DMS114 treated with DMSO at 0.1 percent for 48 hours (cell line): ENCODE data around the gene IGSF22.
A peak's percentile ranks its signal among the peaks of the same experiment; 100 is the strongest.

Source experiments
- DNase-seq: peaks from one replicate; lab custom pipeline; 2025; ENCODE audit not compliant: unreplicated experiment; lab: John Stamatoyannopoulos, UW

IGSF22 gene

GRCh38 chr11:18714443-18714780 is 11.6 kb downstream of the IGSF22 start:
- DNase-seq, result no peak

DNA sequence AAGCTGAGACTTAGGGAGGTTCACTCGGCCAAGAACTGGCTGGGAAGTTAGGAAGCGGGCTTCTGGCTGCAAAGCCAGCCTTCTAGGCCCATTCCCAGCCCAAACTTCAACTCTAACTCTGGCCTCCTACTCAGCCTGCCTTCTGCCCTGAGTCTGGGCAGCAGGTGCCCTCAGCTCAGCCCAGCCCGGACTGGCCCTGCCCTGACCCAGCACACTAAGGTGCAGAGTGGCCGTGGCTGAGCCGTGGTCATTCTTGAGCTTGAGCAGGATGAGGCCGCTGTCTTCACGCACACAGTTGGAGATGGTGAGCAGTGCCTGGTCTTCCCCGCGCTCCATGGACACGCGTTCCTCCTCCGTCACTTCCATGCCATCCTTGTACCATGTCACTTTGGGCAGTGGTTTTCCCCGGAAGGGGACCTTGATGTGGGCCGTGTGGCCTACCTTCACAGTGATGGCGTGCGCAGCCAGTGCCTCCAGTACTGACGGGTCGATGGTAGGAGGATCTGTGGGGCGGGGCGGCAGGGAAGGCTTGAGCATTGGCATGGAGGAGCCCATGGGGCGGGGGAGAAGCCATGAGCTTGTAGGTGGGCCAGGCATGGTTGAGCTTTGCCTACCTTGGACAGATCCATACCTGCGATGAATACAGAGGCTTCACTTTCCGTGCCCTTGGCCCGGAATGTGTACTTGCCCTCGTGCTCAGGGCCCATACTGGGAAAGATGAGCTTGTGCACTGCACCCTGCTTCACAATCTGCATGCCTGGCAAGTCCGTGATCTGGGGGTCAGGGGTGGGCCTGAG is 12.1 kb downstream of the IGSF22 start:
- DNase-seq, result no peak

DNA sequence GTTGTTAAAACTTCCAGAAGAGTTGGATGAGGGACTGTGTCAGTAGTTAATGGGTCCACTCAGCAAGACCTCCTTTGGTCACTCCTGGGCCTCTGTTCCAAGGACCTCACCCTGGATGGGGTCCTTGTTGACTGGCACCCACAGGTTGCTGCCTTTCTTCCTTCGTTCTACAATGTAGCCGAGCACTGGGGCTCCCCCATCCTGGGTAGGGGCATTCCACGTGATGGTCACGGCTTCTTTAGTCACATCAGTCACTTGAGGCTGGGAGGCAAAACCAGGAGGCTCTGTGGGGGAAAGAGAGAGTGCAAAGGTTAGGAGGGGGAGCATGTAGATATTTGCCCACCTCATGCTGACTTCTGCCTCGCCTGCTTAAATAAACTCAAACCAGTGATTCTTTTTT is 15.4 kb downstream of the IGSF22 start:
- DNase-seq, result no peak

DNA sequence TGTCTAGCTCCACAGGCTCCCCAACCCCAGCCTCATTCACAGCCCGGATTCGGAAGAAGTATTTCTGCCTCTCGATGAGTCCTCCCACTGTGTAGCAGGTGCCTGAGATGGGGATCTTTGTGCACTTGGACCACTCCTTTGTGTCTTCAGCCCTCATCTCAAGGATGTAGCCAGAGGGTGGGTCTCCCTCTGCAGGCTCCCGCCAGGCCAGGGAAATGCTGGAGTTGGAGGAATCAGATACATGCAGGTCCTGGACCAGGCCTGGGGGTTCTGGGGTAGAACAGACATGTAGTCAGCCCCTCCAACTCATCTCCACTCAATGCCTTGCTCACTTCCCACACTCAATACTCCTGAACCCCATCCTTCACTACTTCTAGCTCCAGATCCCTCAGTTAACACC is 16.6 kb downstream of the IGSF22 start:
- DNase-seq, result no peak

DNA sequence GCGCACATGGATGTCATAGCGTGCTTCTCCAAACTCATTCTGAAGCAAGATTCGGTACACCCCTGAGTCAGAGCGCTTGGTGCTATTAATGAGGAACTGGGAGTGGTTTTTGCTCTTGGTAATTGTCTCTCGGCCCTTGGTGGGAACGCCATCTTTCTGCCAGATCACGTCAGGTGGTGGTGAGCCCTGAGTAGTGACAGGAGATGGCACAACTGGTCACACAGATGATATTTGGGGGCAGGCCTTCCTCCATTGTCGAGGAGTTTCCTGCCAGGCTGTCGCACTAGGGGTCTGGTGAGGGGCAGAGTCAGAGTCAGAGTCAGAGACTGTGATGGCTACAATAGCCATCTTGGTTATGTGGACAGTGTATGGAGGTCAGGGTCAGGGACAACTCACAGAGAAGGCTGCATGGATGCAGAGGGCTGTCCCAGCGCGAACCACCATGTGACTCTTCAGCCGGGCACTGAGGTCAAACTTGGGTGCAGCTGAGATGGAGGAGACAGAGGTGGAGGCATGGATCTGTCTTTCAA is 18.1 kb downstream of the IGSF22 start:
- no peak for DNase-seq

GRCh38 chr11:18706330-18707243 is 19.4 kb downstream of the IGSF22 start:
- DNase-seq, result no peak

GRCh38 chr11:18705651-18706281 is 20.2 kb downstream of the IGSF22 start:
- no peak for DNase-seq

GRCh38 chr11:18704698-18705097 is 21.3 kb downstream of the IGSF22 start:
- DNase-seq, result no peak

DNA sequence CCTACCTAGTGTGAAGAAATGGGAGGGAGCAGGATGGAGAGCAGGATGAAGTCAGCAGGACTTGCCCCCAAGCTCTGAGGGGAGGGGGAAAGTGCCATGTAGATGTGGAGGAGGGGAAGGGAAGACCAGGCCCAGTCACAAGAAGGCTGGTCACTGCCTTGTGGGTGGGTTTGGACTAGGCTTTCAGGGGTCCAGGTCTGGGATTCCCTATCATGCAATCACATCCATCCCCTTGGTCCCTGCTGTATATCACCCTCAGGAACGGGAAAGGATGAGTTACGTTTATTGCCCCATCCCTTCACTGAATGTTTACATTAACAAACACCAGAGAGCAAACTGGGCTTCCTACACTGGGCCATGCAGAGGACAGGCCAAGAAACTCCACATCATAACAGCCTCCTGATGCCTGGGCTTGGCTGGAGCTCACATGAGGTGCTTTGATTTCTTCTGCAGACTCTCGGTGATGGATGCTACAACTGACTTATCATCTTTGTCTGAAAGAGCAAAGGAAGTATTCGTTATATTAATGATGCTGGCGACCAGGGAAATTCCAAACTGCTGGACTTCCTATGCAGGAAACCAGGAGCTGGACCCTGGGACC is 21.8 kb downstream of the IGSF22 start:
- no peak for DNase-seq

DNA sequence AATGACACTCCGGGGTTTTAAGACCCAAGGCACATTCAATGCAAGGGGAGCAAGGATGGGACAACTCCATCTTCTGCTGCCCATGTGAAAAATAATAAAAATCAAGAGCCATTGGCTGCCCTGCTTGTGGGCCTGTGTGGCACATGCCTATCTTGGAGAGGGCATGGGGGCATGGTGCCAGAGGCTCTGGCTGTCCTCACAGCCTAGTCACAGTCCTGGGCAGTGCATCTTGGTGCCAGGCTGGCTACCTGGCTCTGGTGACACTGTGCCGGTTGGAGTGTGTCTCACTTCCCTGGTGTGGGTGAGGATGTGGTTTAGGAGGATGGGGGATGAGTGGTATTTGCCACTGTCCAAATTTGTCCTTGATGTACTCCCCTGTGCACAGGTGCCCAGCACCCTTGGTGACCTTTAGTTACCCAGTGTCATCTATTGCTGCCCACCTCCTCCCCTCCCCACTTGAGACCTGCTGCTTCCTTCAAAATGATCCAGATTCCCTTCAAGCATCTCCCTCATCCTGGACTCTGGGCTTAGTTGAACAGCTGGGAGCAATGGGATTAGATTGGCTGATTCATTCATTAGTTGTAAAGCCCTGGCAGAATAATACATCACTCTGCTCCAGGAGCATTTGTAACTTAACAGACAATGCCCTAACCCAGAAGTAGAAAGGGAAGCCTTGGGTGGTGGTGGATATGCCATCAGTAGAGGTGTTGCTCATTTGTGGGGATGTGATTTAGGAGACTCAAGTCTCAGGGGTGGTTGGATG is 22.8 kb downstream of the IGSF22 start:
- no peak for DNase-seq

- DNase-seq, result no peak
Observed at GRCh38 chr11:18701614-18702216, 24.3 kb downstream of the IGSF22 start.

- no peak for DNase-seq
Observed at GRCh38 chr11:18700872-18701271, 25.1 kb downstream of the IGSF22 start.

- DNase-seq, result no peak
Observed at GRCh38 chr11:18700375-18700774, 25.6 kb downstream of the IGSF22 start.

- no peak for DNase-seq
Observed at GRCh38 chr11:18699848-18700261, 26.1 kb downstream of the IGSF22 start.

DNA sequence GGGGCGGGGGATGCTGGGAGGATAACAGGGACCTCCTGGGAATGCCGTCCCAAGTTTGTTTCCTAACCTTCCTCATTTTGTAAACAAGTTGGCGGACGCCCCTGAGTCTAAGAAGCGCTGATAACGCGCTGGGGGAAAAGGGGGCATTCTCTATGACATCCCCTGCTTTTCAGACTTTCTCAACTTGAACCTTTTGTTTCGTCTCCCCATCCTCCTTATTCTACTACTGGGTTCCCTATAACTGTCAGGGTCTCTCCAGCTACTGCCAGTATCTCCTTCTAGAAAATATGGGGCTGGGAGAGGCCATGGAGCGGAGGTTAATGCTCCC is 26.8 kb downstream of the IGSF22 start:
- DNase-seq, result no peak

DNA sequence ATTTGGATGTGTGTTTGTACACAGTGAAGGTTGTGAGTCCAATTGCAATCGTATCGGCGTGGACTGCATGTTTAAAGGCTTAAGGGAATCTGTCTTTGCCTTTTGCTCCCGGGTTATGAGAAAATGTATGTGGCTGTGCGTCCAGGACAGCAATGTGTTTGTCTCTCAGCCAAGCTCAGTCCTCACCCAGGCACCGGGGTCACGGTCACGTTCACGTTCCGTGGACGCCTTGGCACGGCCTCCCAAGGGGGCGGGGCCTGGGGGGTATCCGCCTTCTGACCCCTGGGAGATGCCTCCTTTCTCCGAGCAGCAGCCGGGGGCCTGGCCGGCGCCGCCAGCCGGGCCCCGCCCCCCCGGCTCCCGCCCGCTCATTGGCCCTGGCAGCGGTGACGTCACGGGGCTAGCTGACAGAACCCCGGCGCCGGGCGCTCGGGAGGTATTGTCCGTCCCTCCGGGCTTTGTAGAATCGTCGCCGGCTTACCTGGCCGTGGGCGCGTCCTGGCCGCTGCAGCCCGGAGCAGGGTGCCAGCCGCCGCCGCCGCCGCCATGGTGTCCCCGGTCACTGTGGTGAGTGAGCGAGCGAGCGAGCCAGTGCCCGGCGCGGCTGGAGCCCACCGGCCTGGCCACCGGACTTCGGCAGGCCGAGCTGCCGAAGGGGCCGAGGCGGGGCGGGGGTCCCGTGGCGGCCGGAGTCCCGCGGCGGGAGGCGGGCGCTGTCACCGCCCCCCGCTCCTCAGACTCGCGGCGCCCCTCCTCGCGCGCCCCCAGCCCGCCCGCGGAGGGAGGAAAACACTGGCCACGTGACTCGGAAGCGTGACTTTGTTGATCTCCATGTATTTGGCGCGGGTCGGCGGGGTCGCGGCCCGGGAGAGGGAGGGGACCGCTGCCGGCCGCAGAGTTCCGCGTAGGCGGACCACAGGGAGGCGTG is 27.4 kb downstream of the IGSF22 start, which contains the start of gene TMEM86A:
Gene TMEM86A (plus strand): TSS at position 439 of the 928 bp plus-strand sequence. CDS start 108 bp downstream, at position 547.
- peak; percentile 23 for DNase-seq

- DNase-seq, result no peak
Observed at GRCh38 chr11:18697576-18697975, 28.4 kb downstream of the IGSF22 start.

DNA sequence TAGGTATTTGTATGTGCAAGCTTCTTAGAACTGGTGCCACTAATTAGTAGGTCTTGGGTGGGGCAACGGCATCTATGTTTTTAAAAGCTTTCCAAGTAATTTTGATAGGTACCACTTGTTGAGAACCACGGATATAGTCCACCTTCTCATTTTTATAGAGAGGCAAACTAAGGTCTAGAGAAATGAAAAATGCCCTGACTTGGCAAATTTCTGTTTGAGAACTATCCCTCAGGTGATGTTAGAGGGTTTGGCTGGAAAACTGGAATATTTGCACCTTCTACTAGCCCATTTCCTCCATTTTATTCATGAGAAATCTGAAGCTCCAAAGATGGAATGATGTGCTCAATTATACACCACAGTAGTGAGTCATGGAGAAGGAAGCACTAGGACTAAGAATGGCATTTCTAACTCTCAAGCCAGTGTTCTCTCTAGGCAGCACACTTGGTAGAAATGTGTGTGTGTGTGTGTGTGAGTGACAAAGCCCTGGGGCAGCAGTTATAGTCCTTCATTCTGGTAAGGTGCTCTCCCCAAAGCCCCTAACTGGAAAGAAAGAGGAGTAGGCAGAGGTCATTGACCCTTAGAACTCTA is 29.3 kb downstream of the IGSF22 start:
- DNase-seq, result no peak
